WTC11 (cell line): ENCODE measurements around the gene RPAIN.

Experiments used
- JUN ChIP-seq: sonication (generic); formaldehyde crosslinking; IDR thresholded peaks from 2 replicates; pipeline ENCODE4 v1.8.0; 2023; ENCODE audit warnings: mild to moderate bottlenecking, missing genetic modification reagents
- NFE2L1 ChIP-seq: sonication (generic); formaldehyde crosslinking; IDR thresholded peaks from 2 replicates; pipeline ENCODE4 v1.8.1; 2023; ENCODE audit warnings: missing genetic modification reagents
- NR3C1 ChIP-seq: sonication (generic); formaldehyde crosslinking; conservative IDR thresholded peaks from 2 replicates; pipeline ENCODE4 v1.8.1; 2023; ENCODE audit warnings: low read depth, mild to moderate bottlenecking, missing genetic modification reagents
- USF2 ChIP-seq: sonication (generic); formaldehyde crosslinking; IDR thresholded peaks from 2 replicates; pipeline ENCODE4 v1.8.1; 2023; ENCODE audit warnings: mild to moderate bottlenecking, missing genetic modification reagents, moderate library complexity
- ZNF138 ChIP-seq: sonication (generic); formaldehyde crosslinking; conservative IDR thresholded peaks from 2 replicates; pipeline ENCODE4 v1.8.1; 2022; ENCODE audit warnings: mild to moderate bottlenecking, moderate library complexity, missing genetic modification reagents
- TF ChIP-seq, protein P1 (sequence below): fragments of 200-600 bp; IDR thresholded peaks from 2 replicates; pipeline ENCODE4 v1.8.0; 2022; ENCODE audit warnings: antibody characterized with exemption

DNA sequence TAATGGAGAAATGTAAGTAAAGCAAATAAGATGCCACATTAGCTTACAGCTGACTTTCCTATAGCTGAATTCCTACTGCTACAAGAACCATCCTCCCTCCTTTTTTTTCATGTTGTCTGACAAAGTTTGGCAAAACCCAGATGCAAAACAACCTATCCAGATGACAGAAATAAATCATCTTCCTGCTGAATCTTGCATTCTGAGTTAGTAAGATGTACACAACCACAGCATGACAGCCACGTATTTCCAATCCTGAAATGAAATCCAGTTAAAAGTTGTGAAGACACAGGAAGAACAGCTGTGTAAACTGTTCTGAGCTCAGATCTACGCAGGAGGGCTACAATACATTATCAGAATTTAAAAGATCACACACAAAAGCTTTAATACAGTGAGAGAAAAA, 53.9 kb downstream of the RPAIN start:
- TF ChIP-seq NR3C1 (CRISPR knock-in tag) (no peak), JUN (CRISPR knock-in tag) (no peak), USF2 (CRISPR knock-in tag) (no peak), NFE2L1 (CRISPR knock-in tag) (no peak), ZNF138 (CRISPR knock-in tag) (no peak)
- TF ChIP-seq, protein P1, sequence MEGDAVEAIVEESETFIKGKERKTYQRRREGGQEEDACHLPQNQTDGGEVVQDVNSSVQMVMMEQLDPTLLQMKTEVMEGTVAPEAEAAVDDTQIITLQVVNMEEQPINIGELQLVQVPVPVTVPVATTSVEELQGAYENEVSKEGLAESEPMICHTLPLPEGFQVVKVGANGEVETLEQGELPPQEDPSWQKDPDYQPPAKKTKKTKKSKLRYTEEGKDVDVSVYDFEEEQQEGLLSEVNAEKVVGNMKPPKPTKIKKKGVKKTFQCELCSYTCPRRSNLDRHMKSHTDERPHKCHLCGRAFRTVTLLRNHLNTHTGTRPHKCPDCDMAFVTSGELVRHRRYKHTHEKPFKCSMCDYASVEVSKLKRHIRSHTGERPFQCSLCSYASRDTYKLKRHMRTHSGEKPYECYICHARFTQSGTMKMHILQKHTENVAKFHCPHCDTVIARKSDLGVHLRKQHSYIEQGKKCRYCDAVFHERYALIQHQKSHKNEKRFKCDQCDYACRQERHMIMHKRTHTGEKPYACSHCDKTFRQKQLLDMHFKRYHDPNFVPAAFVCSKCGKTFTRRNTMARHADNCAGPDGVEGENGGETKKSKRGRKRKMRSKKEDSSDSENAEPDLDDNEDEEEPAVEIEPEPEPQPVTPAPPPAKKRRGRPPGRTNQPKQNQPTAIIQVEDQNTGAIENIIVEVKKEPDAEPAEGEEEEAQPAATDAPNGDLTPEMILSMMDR = no peak
